Activated B cell treated with CpG ODN at 0.5 μM for 24 hours (primary cell): ENCODE results near the gene TNMD. TPM values are rescaled to one million over a fixed set of nuclear protein-coding genes. Genes with fewer than 3 reads are reported as not detected.

Experiments
- ATAC-seq: fragments of 200-7000 bp; cut with Tn5 transposase; one replicate; pipeline ENCODE4 v1.10.0; 2021; ENCODE audit warnings: low read depth, mild to moderate bottlenecking, moderate library complexity
- CTCF ChIA-PET: fragments of 350-600 bp; sonication (Branson Sonifier 250); formaldehyde crosslinking; loops from one replicate; lab custom pipeline; 2021; ENCODE audit warnings: antibody characterized with exemption; lab: Charles Lee
- POLR2A ChIA-PET: fragments of 350-600 bp; sonication (Branson Sonifier 250); formaldehyde crosslinking; loops from one replicate; lab custom pipeline; 2021; ENCODE audit warnings: antibody characterized with exemption; lab: Charles Lee
- DNase-seq: peaks from one replicate; pipeline ENCODE4 v3.0.0; 2022
- H3K27ac Mint-ChIP-seq: one replicate; pipeline ENCODE4 v1.8.0; 2020; ENCODE audit warnings: mixed read lengths
- H3K27me3 Mint-ChIP-seq: one replicate; pipeline ENCODE4 v1.8.0; 2021; ENCODE audit warnings: mixed read lengths
- H3K36me3 Mint-ChIP-seq: one replicate; pipeline ENCODE4 v1.8.0; 2021; ENCODE audit warnings: low read depth, mixed read lengths
- H3K4me1 Mint-ChIP-seq: one replicate; pipeline ENCODE4 v1.8.0; 2021; ENCODE audit warnings: mixed read lengths
- H3K4me3 Mint-ChIP-seq: one replicate; pipeline ENCODE4 v1.8.0; 2020; ENCODE audit warnings: mild to moderate bottlenecking, mixed read lengths
- H3K9me3 Mint-ChIP-seq: one replicate; pipeline ENCODE4 v1.8.0; 2020; ENCODE audit warnings: mixed read lengths
- CTCF ChIP-seq: fragments of 200-600 bp; IDR thresholded peaks from one replicate; pipeline ENCODE4 v1.8.0; 2022; ENCODE audit warnings: antibody characterized with exemption, mild to moderate bottlenecking
- intact Hi-C: fragments of 100-400 bp; cut with micrococcal nuclease; formaldehyde crosslinking; loops from one replicate; pipeline ENCODE4 v1.15.1; 2024
- total RNA-seq: library from RNA; stranded (reverse); gene quantifications from 2 replicates; pipeline ENCODE4 v1.2.3, GENCODE V29; 2022

Gene TNMD
- total RNA-seq, 1 donor from 2014 or later = not detected

DNA sequence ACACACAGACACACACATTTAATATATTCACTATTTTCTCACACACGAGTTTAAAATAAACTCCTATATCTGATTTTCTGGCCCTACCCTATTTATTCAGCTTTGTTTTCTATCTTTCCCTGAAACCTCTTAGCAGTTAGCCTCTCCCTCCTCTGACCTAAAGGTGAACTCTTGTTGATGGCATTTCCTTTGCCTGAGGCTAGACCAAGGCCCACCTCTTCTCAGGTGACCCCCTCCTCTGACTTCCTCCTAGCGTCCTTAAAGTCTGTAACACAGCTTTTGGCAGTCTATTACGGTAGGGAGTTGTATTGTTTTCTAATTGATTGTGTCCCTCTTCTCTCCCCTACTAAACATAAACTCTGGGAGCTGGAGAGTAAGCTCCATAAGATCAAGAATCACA is 57.6 kb downstream of the TNMD start:
- Mint-ChIP-seq H3K27me3 (peaks cover 37% of the 10 kb centered on the region), H3K4me3 (no peak overlapping the region), H3K9me3 (no peaks in the 10 kb centered on the region), H3K27ac (no peak overlapping the region), H3K36me3 (no peaks in the 10 kb centered on the region), H3K4me1 (no peaks in the 10 kb centered on the region)
- no peak for ATAC-seq
- TF ChIP-seq CTCF = no peak
- ChIA-PET POLR2A (no interaction called here), CTCF (interaction anchor here (1.0 kb wide), 1 partner anchor 11 kb away, joined by 3 read pairs; no protein-coding TSS in a partner anchor)
- intact Hi-C loops = no loop called here
- no peak for DNase-seq

GRCh38 chrX:100643212-100643611 is 58.5 kb downstream of the TNMD start:
- intact Hi-C loops = no loop called here
- ChIA-PET CTCF (no interaction called here), POLR2A (no interaction called here)
- no peaks in the 10 kb centered on the region for H3K4me1 Mint-ChIP-seq
- DNase-seq = no peak
- H3K27ac Mint-ChIP-seq = no peak overlapping the region
- ATAC-seq = no peak
- H3K36me3 Mint-ChIP-seq = no peaks in the 10 kb centered on the region
- H3K9me3 Mint-ChIP-seq = no peaks in the 10 kb centered on the region
- no peak overlapping the region for H3K4me3 Mint-ChIP-seq
- H3K27me3 Mint-ChIP-seq = peaks cover 37% of the 10 kb centered on the region
- no peak for TF ChIP-seq CTCF

- no peaks in the 10 kb centered on the region for H3K9me3 Mint-ChIP-seq
- ChIA-PET POLR2A (no interaction called here), CTCF (no interaction called here)
- ATAC-seq = no peak
- no peak for TF ChIP-seq CTCF
- H3K4me3 Mint-ChIP-seq = no peak within 1 kb of the TSS
- no peak within 1 kb of the TSS for H3K27ac Mint-ChIP-seq
- DNase-seq = no peak
- H3K36me3 Mint-ChIP-seq = no peaks in the 10 kb centered on the region
- H3K4me1 Mint-ChIP-seq = no peaks in the 10 kb centered on the region
- peaks cover 35% of the 10 kb centered on the region for H3K27me3 Mint-ChIP-seq
- intact Hi-C loops = no loop called here
Observed at GRCh38 chrX:100643956-100644860, 59.5 kb downstream of the TNMD start, which contains the start of gene SRPX2. TSS of gene SRPX2 (plus strand) at chrX:100644199. CDS start at chrX:100646323, 2,124 bp downstream.

DNA sequence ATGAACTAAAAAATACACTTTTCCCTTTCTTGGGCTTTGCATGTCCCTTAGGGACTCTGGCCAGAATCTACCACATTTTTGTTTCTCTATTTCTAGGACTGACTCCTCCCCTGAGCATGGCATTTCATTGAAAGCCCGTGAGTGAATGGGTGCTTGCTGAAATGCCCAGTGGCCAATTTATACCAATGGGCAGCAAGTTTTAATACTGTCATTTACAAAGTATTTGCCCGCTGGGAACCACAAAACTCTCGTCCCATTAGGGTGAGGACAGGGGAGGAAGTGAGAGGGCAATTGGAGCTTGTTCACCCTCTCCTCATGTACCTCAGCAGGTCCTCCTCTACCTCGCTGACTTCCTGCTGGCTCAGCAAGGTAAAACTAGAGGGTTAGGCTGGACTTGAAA is 60.4 kb downstream of the TNMD start:
- CTCF ChIA-PET = no interaction called here
- no peak overlapping the region for H3K4me3 Mint-ChIP-seq
- TF ChIP-seq CTCF = no peak
- ATAC-seq (no peak), DNase-seq (no peak)
- peaks cover 29% of the 10 kb centered on the region for H3K27me3 Mint-ChIP-seq
- H3K9me3 Mint-ChIP-seq = no peaks in the 10 kb centered on the region
- no peaks in the 10 kb centered on the region for H3K4me1 Mint-ChIP-seq
- intact Hi-C loops = no loop called here
- H3K36me3 Mint-ChIP-seq = no peaks in the 10 kb centered on the region
- H3K27ac Mint-ChIP-seq = no peak overlapping the region
- POLR2A ChIA-PET = no interaction called here

GRCh38 chrX:100647095-100647494 is 62.4 kb downstream of the TNMD start:
- intact Hi-C loops = no loop called here
- Mint-ChIP-seq H3K27me3 (peaks cover 23% of the 10 kb centered on the region), H3K36me3 (no peaks in the 10 kb centered on the region), H3K4me3 (no peak overlapping the region), H3K9me3 (no peaks in the 10 kb centered on the region), H3K4me1 (no peaks in the 10 kb centered on the region), H3K27ac (no peak overlapping the region)
- DNase-seq (no peak), ATAC-seq (no peak)
- ChIA-PET POLR2A (no interaction called here), CTCF (no interaction called here)
- no peak for TF ChIP-seq CTCF
